ENCODE results near the gene ATP1A1.

GRCh38 chr1:116415200-116415698 is 42.2 kb downstream of the ATP1A1 start:
- TF ChIP-seq CSDC2 (CRISPR knock-in tag; IDR thresholded peaks at IDR 0.05) = no peak
- no peak for TF ChIP-seq ZFP30 (CRISPR knock-in tag; IDR thresholded peaks at IDR 0.05)
- no peak for TF ChIP-seq ZNF8 (CRISPR knock-in tag; IDR thresholded peaks at IDR 0.05)
- no peak for TF ChIP-seq ISL1 (CRISPR knock-in tag; IDR thresholded peaks at IDR 0.05)
- no peak for TF ChIP-seq ZNF70 (CRISPR knock-in tag; IDR thresholded peaks at IDR 0.05)
- TF ChIP-seq SNAI2 (CRISPR knock-in tag; IDR thresholded peaks at IDR 0.05) = no peak
- TF ChIP-seq, protein P1, sequence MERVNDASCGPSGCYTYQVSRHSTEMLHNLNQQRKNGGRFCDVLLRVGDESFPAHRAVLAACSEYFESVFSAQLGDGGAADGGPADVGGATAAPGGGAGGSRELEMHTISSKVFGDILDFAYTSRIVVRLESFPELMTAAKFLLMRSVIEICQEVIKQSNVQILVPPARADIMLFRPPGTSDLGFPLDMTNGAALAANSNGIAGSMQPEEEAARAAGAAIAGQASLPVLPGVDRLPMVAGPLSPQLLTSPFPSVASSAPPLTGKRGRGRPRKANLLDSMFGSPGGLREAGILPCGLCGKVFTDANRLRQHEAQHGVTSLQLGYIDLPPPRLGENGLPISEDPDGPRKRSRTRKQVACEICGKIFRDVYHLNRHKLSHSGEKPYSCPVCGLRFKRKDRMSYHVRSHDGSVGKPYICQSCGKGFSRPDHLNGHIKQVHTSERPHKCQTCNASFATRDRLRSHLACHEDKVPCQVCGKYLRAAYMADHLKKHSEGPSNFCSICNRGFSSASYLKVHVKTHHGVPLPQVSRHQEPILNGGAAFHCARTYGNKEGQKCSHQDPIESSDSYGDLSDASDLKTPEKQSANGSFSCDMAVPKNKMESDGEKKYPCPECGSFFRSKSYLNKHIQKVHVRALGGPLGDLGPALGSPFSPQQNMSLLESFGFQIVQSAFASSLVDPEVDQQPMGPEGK (CRISPR knock-in tag; IDR thresholded peaks at IDR 0.05; ENCODE audit: borderline replicate concordance) = no peak
- TF ChIP-seq ZC3H10 (CRISPR knock-in tag; IDR thresholded peaks at IDR 0.05) = no peak
- no peak for TF ChIP-seq ARNTL (CRISPR knock-in tag; IDR thresholded peaks at IDR 0.05; ENCODE audit: borderline replicate concordance, low read depth)
- no peak for TF ChIP-seq ZFP3 (CRISPR knock-in tag; IDR thresholded peaks at IDR 0.05)
- TF ChIP-seq TOX (CRISPR knock-in tag; IDR thresholded peaks at IDR 0.05; ENCODE audit: borderline replicate concordance) = no peak
- TF ChIP-seq GLIS3 (CRISPR knock-in tag; IDR thresholded peaks at IDR 0.05) = no peak
- no peak for TF ChIP-seq PPARA (CRISPR knock-in tag; IDR thresholded peaks at IDR 0.05; ENCODE audit: borderline replicate concordance)
- TF ChIP-seq, protein P2, sequence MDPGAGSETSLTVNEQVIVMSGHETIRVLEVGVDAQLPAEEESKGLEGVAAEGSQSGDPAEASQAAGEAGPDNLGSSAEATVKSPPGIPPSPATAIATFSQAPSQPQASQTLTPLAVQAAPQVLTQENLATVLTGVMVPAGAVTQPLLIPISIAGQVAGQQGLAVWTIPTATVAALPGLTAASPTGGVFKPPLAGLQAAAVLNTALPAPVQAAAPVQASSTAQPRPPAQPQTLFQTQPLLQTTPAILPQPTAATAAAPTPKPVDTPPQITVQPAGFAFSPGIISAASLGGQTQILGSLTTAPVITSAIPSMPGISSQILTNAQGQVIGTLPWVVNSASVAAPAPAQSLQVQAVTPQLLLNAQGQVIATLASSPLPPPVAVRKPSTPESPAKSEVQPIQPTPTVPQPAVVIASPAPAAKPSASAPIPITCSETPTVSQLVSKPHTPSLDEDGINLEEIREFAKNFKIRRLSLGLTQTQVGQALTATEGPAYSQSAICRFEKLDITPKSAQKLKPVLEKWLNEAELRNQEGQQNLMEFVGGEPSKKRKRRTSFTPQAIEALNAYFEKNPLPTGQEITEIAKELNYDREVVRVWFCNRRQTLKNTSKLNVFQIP (CRISPR knock-in tag; IDR thresholded peaks at IDR 0.05; ENCODE audit: borderline replicate concordance, low read depth) = no peak
